Kidney (tissue), 14 donors: Measurements from ENCODE around the gene KRT1. TPM values are rescaled to one million over a fixed set of nuclear protein-coding genes. Genes with fewer than 3 reads are reported as not detected.

Experiments used
- DNase-seq, 5 donors: peaks; one replicate each; pipeline ENCODE4 v3.0.0-alpha.2; 2013 to 2020
- FAIRE-seq: peaks from 2 replicates; lab custom pipeline; 2012; peaks lifted over from hg19 to GRCh38; lab: Jason Lieb, UNC
- H3K27ac ChIP-seq, 2 donors: one replicate each; pipeline ENCODE4 v1.7.0; 2013; ENCODE audit warnings: low read depth in 2 of 2, low read length in 2 of 2, inconsistent platforms in 1 of 2
- H3K27me3 ChIP-seq: one replicate; pipeline ENCODE4 v1.7.1; 2013; ENCODE audit warnings: low read length, inconsistent platforms; ENCODE audit not compliant: control insufficient read depth, insufficient read depth
- H3K36me3 ChIP-seq, 3 donors: one replicate each; pipeline versions ENCODE4 v1.7.0 to v1.7.1; 2013; ENCODE audit warnings: low read length in 3 of 3, control low read depth in 1 of 3, inconsistent platforms in 1 of 3; ENCODE audit not compliant: insufficient read depth in 3 of 3, control insufficient read depth in 2 of 3
- H3K4me1 ChIP-seq, 3 donors: one replicate each; pipeline versions ENCODE4 v1.7.0 to v1.7.1; 2013; ENCODE audit warnings: low read length in 3 of 3, inconsistent platforms in 1 of 3, low read depth in 1 of 3; ENCODE audit not compliant: control insufficient read depth in 2 of 3, insufficient read depth in 2 of 3
- H3K4me3 ChIP-seq, 3 donors: one replicate each; pipeline versions ENCODE4 v1.7.0 to v1.8.1; 2013; ENCODE audit warnings: low read length in 3 of 3, control low read depth in 1 of 3, inconsistent platforms in 1 of 3
- H3K9ac ChIP-seq, 3 donors: one replicate each; pipeline versions ENCODE4 v1.7.0 to v1.7.1; 2013; ENCODE audit warnings: low read length in 3 of 3, control low read depth in 1 of 3, inconsistent platforms in 1 of 3
- H3K9me3 ChIP-seq, 3 donors: one replicate each; pipeline versions ENCODE4 v1.7.0 to v1.7.1; 2013; ENCODE audit warnings: low read length in 3 of 3, control low read depth in 1 of 3, inconsistent platforms in 1 of 3; ENCODE audit not compliant: control insufficient read depth in 2 of 3, insufficient read depth in 1 of 3
- CTCF ChIP-seq: IDR thresholded peaks from 3 replicates; pipeline ENCODE4 v1.5.1; 2012; ENCODE audit warnings: mild to moderate bottlenecking, moderate library complexity, borderline replicate concordance; ENCODE audit not compliant: insufficient read depth; ENCODE audit errors: extremely low read depth
- intact Hi-C: fragments of 100-400 bp; cut with DNase I; formaldehyde crosslinking; loops from one replicate; pipeline ENCODE4 v1.11.1; 2022
- polyA plus RNA-seq: library from polyadenylated mRNA; stranded (reverse); fragments of 350-450 nt; fragmentation: Illumina TruSeq; extraction: RNeasy Lipid Tissue Mini Kit (QIAGEN cat#74804); gene quantifications from one replicate; pipeline ENCODE4 v1.2.3, GENCODE V29; 2014; ENCODE audit warnings: low read depth, low replicate concordance; ENCODE audit not compliant: insufficient read depth
- total RNA-seq: library from RNA; stranded (reverse); fragmentation: NEBNext Ultra II Directional; extraction: Animal tissue kit (Norgen Biotek cat#: 25700); gene quantifications from one replicate; pipeline ENCODE4 v1.2.1, GENCODE V29; 2021
- donor health status: control.
- donor health status: control.
- donor health status: control.
- donor health status: control.
- donor health status: control.
- donor health status: DM: yes; HTN: yes; CAD: no.
- donor health status: Normal renal cell carcinoma (clear cell type).

KRT1 gene
- total and polyA plus RNA-seq, 2 donors from 2014 or later: not detected

GRCh38 chr12:52643233-52644077 is 36.8 kb downstream of the KRT1 start:
- no peak for FAIRE-seq

GRCh38 chr12:52641468-52641867 is 38.7 kb downstream of the KRT1 start:
- intact Hi-C loops: no loop called here
- no peak for FAIRE-seq
- H3K9ac ChIP-seq: no peak overlapping the region

More at GRCh38 chr12:52643233-52644077, 36.8 kb downstream of the KRT1 start:
- Histone ChIP-seq H3K27ac (no peak overlapping the region), H3K4me3 (no peak overlapping the region), H3K36me3 (no peaks in the 10 kb centered on the region), H3K27me3 (no peaks in the 10 kb centered on the region), H3K4me1 (no peaks in the 10 kb centered on the region), H3K9me3 (no peaks in the 10 kb centered on the region), H3K9ac (no peak overlapping the region)
- TF ChIP-seq CTCF: no peak
- peak in 1 of 5 donors; percentile 2 for DNase-seq
- intact Hi-C loops: no loop called here

GRCh38 chr12:52637299-52637698 is 42.9 kb downstream of the KRT1 start:
- no peaks in the 10 kb centered on the region for H3K9me3 ChIP-seq
- H3K9ac ChIP-seq: no peak overlapping the region
- no peak for TF ChIP-seq CTCF
- H3K27ac ChIP-seq: no peak overlapping the region
- no peaks in the 10 kb centered on the region for H3K4me1 ChIP-seq
- no peaks in the 10 kb centered on the region for H3K27me3 ChIP-seq
- FAIRE-seq (no peak), DNase-seq (peak in 1 of 5 donors; percentile 1)
- no peak overlapping the region for H3K4me3 ChIP-seq
- H3K36me3 ChIP-seq: no peaks in the 10 kb centered on the region
- intact Hi-C loops: no loop called here

More at GRCh38 chr12:52641468-52641867, 38.7 kb downstream of the KRT1 start:
- no peaks in the 10 kb centered on the region for H3K9me3 ChIP-seq
- no peak for DNase-seq
- no peaks in the 10 kb centered on the region for H3K36me3 ChIP-seq
- no peaks in the 10 kb centered on the region for H3K4me1 ChIP-seq
- no peak for TF ChIP-seq CTCF
- H3K4me3 ChIP-seq: no peak overlapping the region
- no peaks in the 10 kb centered on the region for H3K27me3 ChIP-seq
- no peak overlapping the region for H3K27ac ChIP-seq
